Epithelial cell of esophagus (primary cell): Measurements from ENCODE around the gene SUSD3.
"Not testable (repeated sequence)": the region's sequence is repeated elsewhere in the genome, so short reads cannot be mapped to it uniquely, and the experiment has no call there.

ENCODE experiments used
- DNase-seq: peaks from one replicate; pipeline ENCODE4 v3.0.0; 2010; ENCODE audit warnings: low read depth
- H3K4me3 ChIP-seq: 2 replicates; pipeline ENCODE4 v1.5.1; 2011; ENCODE audit warnings: mild to moderate bottlenecking, low read length, control low read depth
- CTCF ChIP-seq: IDR thresholded peaks from 2 replicates; pipeline ENCODE4 v1.5.1; 2011; ENCODE audit warnings: low read depth, mild to moderate bottlenecking, low read length, control low read depth, inconsistent platforms; ENCODE audit not compliant: insufficient read depth; ENCODE audit errors: missing control alignments

Gene SUSD3

GRCh38 chr9:93013856-93014582 lies 44.5 kb upstream of the SUSD3 start:
- no peak for DNase-seq
- no peak overlapping the region for H3K4me3 ChIP-seq

GRCh38 chr9:93015190-93015589 lies 43.3 kb upstream of the SUSD3 start:
- not testable (repeated sequence) for DNase-seq

More at GRCh38 chr9:93013856-93014582, 44.5 kb upstream of the SUSD3 start:
- no peak for TF ChIP-seq CTCF

GRCh38 chr9:93017621-93018020 lies 40.9 kb upstream of the SUSD3 start:
- H3K4me3 ChIP-seq, result no peak overlapping the region
- TF ChIP-seq CTCF, result no peak
- DNase-seq, result no peak

More at GRCh38 chr9:93015190-93015589, 43.3 kb upstream of the SUSD3 start:
- H3K4me3 ChIP-seq, result not testable (repeated sequence)

- no peak for TF ChIP-seq CTCF
- no peak for DNase-seq
- H3K4me3 ChIP-seq, result no peak overlapping the region
Observed at GRCh38 chr9:93020151-93020550, 38.4 kb upstream of the SUSD3 start.

GRCh38 chr9:93020771-93021670 lies 37.5 kb upstream of the SUSD3 start:
- no peak overlapping the region for H3K4me3 ChIP-seq
- no peak for TF ChIP-seq CTCF
- DNase-seq, result no peak

GRCh38 chr9:93022066-93022465 lies 36.4 kb upstream of the SUSD3 start:
- no peak for TF ChIP-seq CTCF
- no peak for DNase-seq
- H3K4me3 ChIP-seq, result no peak overlapping the region

- TF ChIP-seq CTCF, result no peak
- DNase-seq, result no peak
- no peak overlapping the region for H3K4me3 ChIP-seq
Observed at GRCh38 chr9:93022721-93023520, 35.6 kb upstream of the SUSD3 start.
